HEK293 (cell line): ENCODE measurements around the gene PTPN20.

ENCODE experiments used
- CTCF ChIA-PET: fragments of 350-600 bp; formaldehyde crosslinking; extraction: SDS; loops from one replicate; lab custom pipeline; 2021; ENCODE audit warnings: antibody characterized with exemption; lab: Yijun Ruan, JAX
- POLR2A ChIA-PET: fragments of 300-600 bp; formaldehyde crosslinking; extraction: SDS; loops from one replicate; lab custom pipeline; 2020; ENCODE audit warnings: antibody characterized with exemption, inconsistent platforms; lab: Yijun Ruan, JAX
- H3K27ac ChIP-seq: fragments of 200-500 bp; sonication (Bioruptor generic); 2 replicates; pipeline ENCODE4 v1.5.1; 2014; ENCODE audit warnings: low read depth, low read length, control low read depth, inconsistent platforms; ENCODE audit errors: extremely low read depth
- H3K36me3 ChIP-seq, 2 experiments: fragments of 200-500 bp in 1 of 2; sonication (Bioruptor generic) in 1 of 2; 1 replicate in 1 of 2; 2 replicates in 1 of 2; pipeline ENCODE4 v1.5.1; 2014 to 2017; ENCODE audit warnings: inconsistent platforms in 2 of 2, low read length in 2 of 2; ENCODE audit not compliant: control insufficient read depth in 2 of 2, insufficient read depth in 1 of 2
- H3K4me1 ChIP-seq: fragments of 200-500 bp; sonication (Bioruptor generic); 2 replicates; pipeline ENCODE4 v1.5.1; 2014; ENCODE audit warnings: mild to moderate bottlenecking, low read length, inconsistent platforms; ENCODE audit not compliant: control insufficient read depth, insufficient read depth
- H3K4me3 ChIP-seq: 2 replicates; pipeline ENCODE4 v1.5.1; 2011; ENCODE audit warnings: low read depth, mild to moderate bottlenecking, control low read depth, low read length, moderate library complexity
- H3K9me3 ChIP-seq: fragments of 200-500 bp; sonication (Bioruptor generic); 2 replicates; pipeline ENCODE4 v1.5.1; 2014; ENCODE audit warnings: low read depth, low read length, inconsistent platforms; ENCODE audit not compliant: control insufficient read depth, insufficient read depth
- BCL11B ChIP-seq: fragments of 450-650 bp; formaldehyde crosslinking; IDR thresholded peaks from 2 replicates; pipeline ENCODE4 v1.5.1; 2016; ENCODE audit warnings: low read depth, missing biosample characterization, missing genetic modification characterization
- EGR2 ChIP-seq: fragments of 450-650 bp; formaldehyde crosslinking; IDR thresholded peaks from 2 replicates; pipeline ENCODE4 v1.5.1; 2016; ENCODE audit warnings: low read depth, missing biosample characterization, missing genetic modification characterization
- GLIS1 ChIP-seq: fragments of 450-650 bp; formaldehyde crosslinking; IDR thresholded peaks from 2 replicates; pipeline ENCODE4 v1.5.1; 2016; ENCODE audit warnings: missing biosample characterization, missing genetic modification characterization
- KLF16 ChIP-seq: fragments of 450-650 bp; formaldehyde crosslinking; IDR thresholded peaks from 2 replicates; pipeline ENCODE4 v1.5.1; 2017; ENCODE audit warnings: missing biosample characterization, missing genetic modification characterization
- KLF9 ChIP-seq: fragments of 450-650 bp; formaldehyde crosslinking; IDR thresholded peaks from 2 replicates; pipeline ENCODE4 v1.5.1; 2016; ENCODE audit warnings: missing biosample characterization, missing genetic modification characterization, low read depth
- RBAK ChIP-seq: fragments of 450-650 bp; formaldehyde crosslinking; IDR thresholded peaks from 2 replicates; pipeline ENCODE4 v1.5.1; 2016; ENCODE audit warnings: missing biosample characterization, missing genetic modification characterization
- REST ChIP-seq: fragments of 450-650 bp; formaldehyde crosslinking; IDR thresholded peaks from 2 replicates; pipeline ENCODE4 v1.5.1; 2016; ENCODE audit warnings: missing biosample characterization, missing genetic modification characterization
- TRIM28 ChIP-seq: IDR thresholded peaks from 2 replicates; pipeline ENCODE4 v1.6.1; 2011; ENCODE audit warnings: low read length, control low read depth, borderline replicate concordance
- ZBTB21 ChIP-seq: fragments of 450-650 bp; formaldehyde crosslinking; IDR thresholded peaks from 2 replicates; pipeline ENCODE4 v1.5.1; 2017; ENCODE audit warnings: missing biosample characterization, missing genetic modification characterization
- ZFP41 ChIP-seq: fragments of 450-650 bp; formaldehyde crosslinking; IDR thresholded peaks from 2 replicates; pipeline ENCODE4 v1.5.1; 2016; ENCODE audit warnings: missing biosample characterization, missing genetic modification characterization, borderline replicate concordance
- ZIC2 ChIP-seq: fragments of 450-650 bp; formaldehyde crosslinking; IDR thresholded peaks from 2 replicates; pipeline ENCODE4 v1.5.1; 2016; ENCODE audit warnings: missing biosample characterization, missing genetic modification characterization
- ZNF169 ChIP-seq: fragments of 450-650 bp; formaldehyde crosslinking; IDR thresholded peaks from 2 replicates; pipeline ENCODE4 v1.5.1; 2016; ENCODE audit warnings: missing biosample characterization, missing genetic modification characterization
- ZNF18 ChIP-seq: fragments of 450-650 bp; formaldehyde crosslinking; IDR thresholded peaks from 2 replicates; pipeline ENCODE4 v1.5.1; 2016; ENCODE audit warnings: missing biosample characterization, missing genetic modification characterization
- ZNF214 ChIP-seq: fragments of 450-650 bp; formaldehyde crosslinking; IDR thresholded peaks from 2 replicates; pipeline ENCODE4 v1.5.1; 2017; ENCODE audit warnings: missing biosample characterization, mild to moderate bottlenecking, missing genetic modification characterization, borderline replicate concordance
- ZNF266 ChIP-seq: fragments of 450-650 bp; formaldehyde crosslinking; IDR thresholded peaks from 2 replicates; pipeline ENCODE4 v1.5.1; 2016; ENCODE audit warnings: missing biosample characterization, missing genetic modification characterization, low read depth
- ZNF274 ChIP-seq, 2 experiments: fragments of 200-500 bp in 1 of 2; fragments of 450-650 bp in 1 of 2; sonication (Bioruptor generic) in 1 of 2; formaldehyde crosslinking in 1 of 2; IDR thresholded peaks; 2 replicates each; pipeline versions ENCODE4 v1.5.1 to v1.6.1; 2014 to 2016; ENCODE audit warnings: borderline replicate concordance in 1 of 2, inconsistent platforms in 1 of 2, low read length in 1 of 2, missing biosample characterization in 1 of 2, missing genetic modification characterization in 1 of 2
- ZNF292 ChIP-seq: fragments of 450-650 bp; formaldehyde crosslinking; IDR thresholded peaks from 2 replicates; pipeline ENCODE4 v1.5.1; 2016; ENCODE audit warnings: low read depth, missing biosample characterization, missing genetic modification characterization, borderline replicate concordance
- ZNF449 ChIP-seq: fragments of 450-650 bp; formaldehyde crosslinking; IDR thresholded peaks from 2 replicates; pipeline ENCODE4 v1.5.1; 2017; ENCODE audit warnings: missing biosample characterization, mild to moderate bottlenecking, missing genetic modification characterization, moderate library complexity
- ZNF561 ChIP-seq: fragments of 450-650 bp; IDR thresholded peaks from 2 replicates; pipeline ENCODE4 v1.5.1; 2018; ENCODE audit warnings: missing biosample characterization, missing genetic modification characterization, borderline replicate concordance
- ZNF621 ChIP-seq: fragments of 450-650 bp; formaldehyde crosslinking; IDR thresholded peaks from 2 replicates; pipeline ENCODE4 v1.5.1; 2017; ENCODE audit warnings: missing biosample characterization, missing genetic modification characterization
- ZNF639 ChIP-seq: fragments of 450-650 bp; formaldehyde crosslinking; IDR thresholded peaks from 2 replicates; pipeline ENCODE4 v1.5.1; 2016; ENCODE audit warnings: missing biosample characterization, missing genetic modification characterization
- ZNF654 ChIP-seq: fragments of 450-650 bp; formaldehyde crosslinking; IDR thresholded peaks from 2 replicates; pipeline ENCODE4 v1.5.1; 2016; ENCODE audit warnings: low read depth, missing biosample characterization, missing genetic modification characterization
- ZNF658 ChIP-seq: fragments of 450-650 bp; formaldehyde crosslinking; IDR thresholded peaks from 2 replicates; pipeline ENCODE4; 2016; ENCODE audit warnings: missing biosample characterization, missing genetic modification characterization
- ZNF692 ChIP-seq: fragments of 450-650 bp; formaldehyde crosslinking; IDR thresholded peaks from 2 replicates; pipeline ENCODE4 v1.5.1; 2016; ENCODE audit warnings: missing biosample characterization, missing genetic modification characterization
- ZNF701 ChIP-seq: fragments of 450-650 bp; formaldehyde crosslinking; IDR thresholded peaks from 2 replicates; pipeline ENCODE4 v1.5.1; 2016; ENCODE audit warnings: missing biosample characterization, missing genetic modification characterization
- ZNF785 ChIP-seq: fragments of 450-650 bp; formaldehyde crosslinking; IDR thresholded peaks from 2 replicates; pipeline ENCODE4 v1.5.1; 2016; ENCODE audit warnings: missing biosample characterization, missing genetic modification characterization

Gene PTPN20

GRCh38 chr10:46992803-46993561 is 81.8 kb downstream of the PTPN20 start (continued):
- TF ChIP-seq ZNF692 (tag by site-specific recombination) = no peak
- TF ChIP-seq ZNF214 (tag by site-specific recombination) = no peak
- TF ChIP-seq RBAK = no peak
- no peak for TF ChIP-seq ZNF18
- TF ChIP-seq ZNF621 (tag by site-specific recombination) = no peak
- TF ChIP-seq ZIC2 = peak; percentile 69
- no peak for TF ChIP-seq ZBTB21
- TF ChIP-seq REST (tag by site-specific recombination) = no peak
- TF ChIP-seq TRIM28 = no peak
- TF ChIP-seq ZNF654 (tag by site-specific recombination) = peak; percentile 36
- TF ChIP-seq BCL11B (tag by site-specific recombination) = no peak
- TF ChIP-seq KLF9 (tag by site-specific recombination) = no peak
- no peak for TF ChIP-seq ZFP41 (tag by site-specific recombination)
- TF ChIP-seq EGR2 (tag by site-specific recombination) = no peak
- no peak for TF ChIP-seq ZNF701
- no peak for TF ChIP-seq ZNF449
- peak; percentile 79 for TF ChIP-seq GLIS1 (tag by site-specific recombination)
- TF ChIP-seq ZNF274 (IDR thresholded peaks at IDR 0.05; ENCODE audit: low read length) = no peak
- TF ChIP-seq ZNF274 (tag by site-specific recombination; IDR thresholded peaks at IDR 0.05; ENCODE audit: borderline replicate concordance) = no peak

- ChIA-PET CTCF (interaction anchor here (0.6 to 5.2 kb wide), 6 partner anchors 11 to 757 kb away, joined by 3 to 38 read pairs (median 4); no protein-coding TSS in a partner anchor), POLR2A (no interaction called here)
- Histone ChIP-seq H3K27ac (no peak overlapping the region), H3K36me3 (no peaks in the 10 kb centered on the region), H3K4me1 (no peaks in the 10 kb centered on the region), H3K4me3 (no peak overlapping the region), H3K9me3 (no peaks in the 10 kb centered on the region)
- TF ChIP-seq ZNF292 (tag by site-specific recombination) = no peak
- TF ChIP-seq ZNF639 (tag by site-specific recombination) = no peak
- no peak for TF ChIP-seq KLF16 (tag by site-specific recombination)
- no peak for TF ChIP-seq ZNF785 (tag by site-specific recombination)
- TF ChIP-seq ZNF266 (tag by site-specific recombination) = no peak
- no peak for TF ChIP-seq ZNF169 (tag by site-specific recombination)
- TF ChIP-seq ZNF658 (tag by site-specific recombination) = no peak
- no peak for TF ChIP-seq ZNF561 (tag by site-specific recombination)
These were observed 84.0 kb downstream of the PTPN20 start for GRCh38 chr10:46995234-46995633.
